ENCODE results near the gene TSNAXIP1. TPM values are rescaled to one million over a fixed set of nuclear protein-coding genes. Genes with fewer than 3 reads are reported as not detected.
A peak's percentile ranks its signal among the peaks of the same experiment; 100 is the strongest.

The TSNAXIP1 gene
- total and polyA plus RNA-seq, 4 donors, result 4.3 to 20.0 (median 13.3) TPM

DNA sequence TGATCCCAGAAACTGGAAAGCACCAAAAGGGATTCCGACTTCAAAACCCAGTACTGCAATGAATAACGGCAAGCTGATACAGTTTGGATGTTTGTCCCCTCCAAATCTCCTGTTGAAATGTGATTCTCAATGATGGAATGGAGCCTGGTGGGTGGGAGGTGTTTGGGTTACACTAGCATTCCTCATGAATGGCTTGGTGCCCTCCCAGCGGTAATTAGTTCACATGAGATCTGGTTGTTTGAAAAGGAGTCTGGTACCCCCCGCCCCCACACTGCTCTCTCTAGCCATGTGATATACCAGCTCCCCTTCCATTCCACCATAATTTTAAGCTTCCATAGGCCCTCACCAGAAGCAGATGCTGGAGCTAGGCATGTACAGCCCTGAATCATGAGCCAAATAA, 40.4 kb upstream of the TSNAXIP1 start:
- 90% methylated on average over 2 of the region's 4 CpGs for WGBS (ENCODE audit: insufficient coverage)
- DNase-seq (ENCODE audit: low read depth in 4 of 6, low spot score in 6 of 6), result no peak
- H3K4me1 ChIP-seq (ENCODE audit: control insufficient read depth, insufficient read depth, low read length), result no peaks in the 10 kb centered on the region
- H3K27me3 ChIP-seq (ENCODE audit: control insufficient read depth, insufficient read depth, low read length), result no peaks in the 10 kb centered on the region
- H3K4me3 ChIP-seq (ENCODE audit: low read depth, low read length), result no peak overlapping the region
- no peaks in the 10 kb centered on the region for H3K9me3 ChIP-seq (ENCODE audit: control insufficient read depth, insufficient read depth, low read length)
- peaks cover 17% of the 10 kb centered on the region for H3K36me3 ChIP-seq (ENCODE audit: control insufficient read depth, insufficient read depth, low read length)
- H3K27ac ChIP-seq (ENCODE audit: low read depth, low read length), result no peak overlapping the region

- H3K36me3 ChIP-seq (ENCODE audit: control insufficient read depth, insufficient read depth, low read length), result peaks cover 17% of the 10 kb centered on the region
- DNase-seq (ENCODE audit: low read depth in 4 of 6, low spot score in 6 of 6), result no peak
- no peak overlapping the region for H3K4me3 ChIP-seq (ENCODE audit: low read depth, low read length)
- H3K9me3 ChIP-seq (ENCODE audit: control insufficient read depth, insufficient read depth, low read length), result no peaks in the 10 kb centered on the region
- no peaks in the 10 kb centered on the region for H3K4me1 ChIP-seq (ENCODE audit: control insufficient read depth, insufficient read depth, low read length)
- H3K27me3 ChIP-seq (ENCODE audit: control insufficient read depth, insufficient read depth, low read length), result no peaks in the 10 kb centered on the region
- 97% methylated on average over 5 of the region's 7 CpGs for WGBS (ENCODE audit: insufficient coverage)
- H3K27ac ChIP-seq (ENCODE audit: low read depth, low read length), result no peak overlapping the region
Measured at GRCh38 chr16:67767953-67768352, 38.7 kb upstream of the TSNAXIP1 start.

DNA sequence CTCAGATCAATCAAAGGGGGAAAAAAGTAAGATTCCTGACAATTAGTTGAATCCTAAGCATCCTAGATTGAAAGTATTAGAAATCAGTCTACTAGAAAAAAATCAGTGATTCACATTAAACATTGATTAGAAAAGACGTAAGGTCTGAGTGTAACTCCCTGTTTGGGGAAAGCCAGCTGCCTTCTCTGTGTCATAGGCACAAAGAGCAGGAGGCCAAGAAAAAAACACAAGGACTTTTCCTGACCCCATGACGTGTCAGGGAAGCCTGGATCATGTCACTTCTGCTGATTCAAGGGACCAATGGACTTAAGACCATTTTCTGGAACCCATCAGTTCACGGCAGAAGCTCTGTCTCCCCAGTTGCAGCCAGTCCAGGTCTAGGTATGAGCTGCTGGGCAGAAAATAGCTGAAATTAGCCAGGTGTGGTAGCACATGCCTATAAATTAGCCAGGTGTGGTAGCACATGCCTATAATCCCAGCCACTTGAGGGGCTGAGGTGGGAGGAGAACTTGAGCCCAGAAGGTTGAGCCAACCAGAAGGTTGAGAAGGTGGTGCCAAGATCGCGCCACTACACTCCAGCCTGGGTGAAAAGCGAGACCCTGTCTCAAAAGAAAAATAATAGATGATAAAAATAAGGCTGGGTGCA, 36.2 kb upstream of the TSNAXIP1 start:
- no peaks in the 10 kb centered on the region for H3K9me3 ChIP-seq (ENCODE audit: control insufficient read depth, insufficient read depth, low read length)
- no peaks in the 10 kb centered on the region for H3K27me3 ChIP-seq (ENCODE audit: control insufficient read depth, insufficient read depth, low read length)
- no peak overlapping the region for H3K4me3 ChIP-seq (ENCODE audit: low read depth, low read length)
- peaks cover 13% of the 10 kb centered on the region for H3K36me3 ChIP-seq (ENCODE audit: control insufficient read depth, insufficient read depth, low read length)
- WGBS (ENCODE audit: insufficient coverage), result 92% methylated on average over 5 of the region's 6 CpGs
- no peak for DNase-seq (ENCODE audit: low read depth in 4 of 6, low spot score in 6 of 6)
- H3K27ac ChIP-seq (ENCODE audit: low read depth, low read length), result no peak overlapping the region
- peaks cover 4% of the 10 kb centered on the region for H3K4me1 ChIP-seq (ENCODE audit: control insufficient read depth, insufficient read depth, low read length)

- no peak overlapping the region for H3K4me3 ChIP-seq (ENCODE audit: low read depth, low read length)
- 53% methylated on average over 3 of the region's 4 CpGs for WGBS (ENCODE audit: insufficient coverage)
- no peak overlapping the region for H3K27ac ChIP-seq (ENCODE audit: low read depth, low read length)
- H3K9me3 ChIP-seq (ENCODE audit: control insufficient read depth, insufficient read depth, low read length), result no peaks in the 10 kb centered on the region
- DNase-seq (ENCODE audit: low read depth in 4 of 6, low spot score in 6 of 6), result no peak
- H3K27me3 ChIP-seq (ENCODE audit: control insufficient read depth, insufficient read depth, low read length), result no peaks in the 10 kb centered on the region
- H3K36me3 ChIP-seq (ENCODE audit: control insufficient read depth, insufficient read depth, low read length), result peaks cover 13% of the 10 kb centered on the region
- peaks cover 4% of the 10 kb centered on the region for H3K4me1 ChIP-seq (ENCODE audit: control insufficient read depth, insufficient read depth, low read length)
Measured at GRCh38 chr16:67773099-67773498, 33.6 kb upstream of the TSNAXIP1 start.

DNA sequence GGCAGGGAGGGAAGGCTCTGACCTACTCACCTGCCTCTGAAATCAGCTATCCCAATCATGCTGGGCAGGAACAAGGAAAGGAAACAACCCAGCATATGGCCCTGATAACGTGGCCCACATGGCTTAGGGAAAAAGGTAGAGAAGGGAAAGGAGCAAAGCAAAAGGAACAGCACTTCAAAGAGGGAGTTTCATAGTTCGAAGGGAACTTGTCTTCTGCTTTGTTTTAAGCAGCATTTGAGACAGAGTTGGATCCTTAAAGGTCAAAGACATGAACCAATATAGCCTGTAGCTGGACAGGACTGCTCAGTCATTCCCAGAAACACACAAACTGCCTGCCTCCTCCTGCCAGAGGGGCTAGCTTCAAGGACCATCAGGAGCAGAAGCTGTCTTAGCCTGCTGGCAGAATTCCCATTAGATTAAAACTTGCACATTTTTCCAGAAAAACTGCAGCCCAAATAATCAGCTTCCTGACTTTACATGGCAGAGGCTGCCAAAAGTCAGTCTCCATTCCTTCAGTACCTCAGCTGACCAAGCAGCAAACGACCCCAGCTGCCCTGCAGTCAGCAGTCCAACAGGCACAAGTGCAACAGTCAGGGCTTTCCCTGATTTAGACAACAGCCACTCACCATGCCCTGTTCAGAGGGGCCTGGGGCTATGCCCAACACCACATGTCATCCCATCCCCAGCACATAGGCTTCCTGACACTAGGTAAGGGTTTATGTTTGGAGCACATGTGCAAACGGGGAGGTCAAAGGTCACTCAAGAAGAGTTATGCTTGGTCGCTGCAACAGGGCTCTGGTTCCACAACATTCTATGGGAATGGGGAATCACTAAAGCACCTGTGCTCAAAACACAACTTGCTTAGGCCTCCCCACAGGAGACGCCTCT, 32.9 kb upstream of the TSNAXIP1 start:
- no peak overlapping the region for H3K27ac ChIP-seq (ENCODE audit: low read depth, low read length)
- peak in 1 of 6 donors; percentile 10 for DNase-seq (ENCODE audit: low read depth in 4 of 6, low spot score in 6 of 6)
- WGBS (ENCODE audit: insufficient coverage), result 65% methylated on average over 5 of the region's 6 CpGs

DNA sequence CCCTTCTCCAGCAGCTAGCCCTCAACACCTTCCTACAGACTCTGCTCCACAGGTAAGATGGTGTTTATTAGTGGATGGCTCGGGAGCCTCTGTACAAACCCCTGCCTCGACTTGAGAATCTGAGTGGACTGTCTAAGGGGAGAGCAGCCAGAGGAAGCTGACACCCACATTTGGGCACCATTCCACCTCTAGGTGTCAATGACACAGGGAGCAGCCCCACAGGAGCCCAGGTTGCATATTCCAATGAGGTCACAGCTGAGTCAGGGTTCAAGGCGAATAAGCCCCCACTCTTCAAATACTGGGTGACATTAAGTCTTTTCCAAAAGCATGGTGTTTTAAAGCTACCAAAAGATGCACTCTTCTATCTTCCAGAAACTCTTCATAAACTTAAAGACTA, 32.2 kb upstream of the TSNAXIP1 start:
- Histone ChIP-seq H3K36me3 (ENCODE audit: control insufficient read depth, insufficient read depth, low read length) (peaks cover 10% of the 10 kb centered on the region), H3K27me3 (ENCODE audit: control insufficient read depth, insufficient read depth, low read length) (no peaks in the 10 kb centered on the region), H3K27ac (ENCODE audit: low read depth, low read length) (no peak overlapping the region), H3K4me1 (ENCODE audit: control insufficient read depth, insufficient read depth, low read length) (peaks cover 4% of the 10 kb centered on the region), H3K9me3 (ENCODE audit: control insufficient read depth, insufficient read depth, low read length) (no peaks in the 10 kb centered on the region), H3K4me3 (ENCODE audit: low read depth, low read length) (no peak overlapping the region)
- WGBS (ENCODE audit: insufficient coverage), result 86% methylated on average over 1 of the region's 3 CpGs
- no peak for DNase-seq (ENCODE audit: low read depth in 4 of 6, low spot score in 6 of 6)

More for the DNA sequence above, 32.9 kb upstream of the TSNAXIP1 start:
- Histone ChIP-seq H3K4me3 (ENCODE audit: low read depth, low read length) (no peak overlapping the region), H3K27me3 (ENCODE audit: control insufficient read depth, insufficient read depth, low read length) (no peaks in the 10 kb centered on the region), H3K36me3 (ENCODE audit: control insufficient read depth, insufficient read depth, low read length) (peaks cover 13% of the 10 kb centered on the region), H3K4me1 (ENCODE audit: control insufficient read depth, insufficient read depth, low read length) (peaks cover 4% of the 10 kb centered on the region), H3K9me3 (ENCODE audit: control insufficient read depth, insufficient read depth, low read length) (no peaks in the 10 kb centered on the region)

DNA sequence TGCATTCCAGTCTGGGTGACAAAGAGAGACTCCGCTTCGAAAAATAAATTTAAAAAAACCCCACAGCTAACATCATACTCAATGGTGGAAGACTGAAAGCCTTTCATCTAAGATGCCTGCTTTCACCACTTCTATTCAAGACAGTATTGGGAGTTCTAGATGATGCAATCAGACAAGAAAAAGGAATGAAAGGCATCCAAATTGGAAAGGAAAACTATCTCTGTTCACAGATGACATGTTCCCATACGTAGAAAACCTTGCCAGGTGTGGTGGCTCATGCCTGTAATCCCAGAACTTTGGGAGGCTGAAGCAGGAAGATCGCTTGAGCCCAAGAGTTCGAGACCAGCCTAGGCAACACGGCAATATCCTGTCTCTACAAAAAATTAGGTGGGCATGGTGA, 31.4 kb upstream of the TSNAXIP1 start:
- no peak for DNase-seq (ENCODE audit: low read depth in 4 of 6, low spot score in 6 of 6)
- WGBS (ENCODE audit: insufficient coverage), result 100% methylated on average over 4 of the region's 6 CpGs

GRCh38 chr16:67779256-67780014, 27.3 kb upstream of the TSNAXIP1 start:
- H3K4me3 ChIP-seq (ENCODE audit: low read depth, low read length), result no peak overlapping the region
- DNase-seq (ENCODE audit: low read depth in 4 of 6, low spot score in 6 of 6), result no peak
- WGBS (ENCODE audit: insufficient coverage), result 100% methylated on average over 2 of the region's 5 CpGs
- no peaks in the 10 kb centered on the region for H3K27me3 ChIP-seq (ENCODE audit: control insufficient read depth, insufficient read depth, low read length)
- peaks cover 3% of the 10 kb centered on the region for H3K36me3 ChIP-seq (ENCODE audit: control insufficient read depth, insufficient read depth, low read length)
- H3K4me1 ChIP-seq (ENCODE audit: control insufficient read depth, insufficient read depth, low read length), result peaks cover 3% of the 10 kb centered on the region
- H3K27ac ChIP-seq (ENCODE audit: low read depth, low read length), result no peak overlapping the region
- no peaks in the 10 kb centered on the region for H3K9me3 ChIP-seq (ENCODE audit: control insufficient read depth, insufficient read depth, low read length)

More for the DNA sequence above, 31.4 kb upstream of the TSNAXIP1 start:
- no peaks in the 10 kb centered on the region for H3K9me3 ChIP-seq (ENCODE audit: control insufficient read depth, insufficient read depth, low read length)
- peaks cover 4% of the 10 kb centered on the region for H3K4me1 ChIP-seq (ENCODE audit: control insufficient read depth, insufficient read depth, low read length)
- H3K36me3 ChIP-seq (ENCODE audit: control insufficient read depth, insufficient read depth, low read length), result peaks cover 7% of the 10 kb centered on the region
- H3K27me3 ChIP-seq (ENCODE audit: control insufficient read depth, insufficient read depth, low read length), result no peaks in the 10 kb centered on the region
- H3K27ac ChIP-seq (ENCODE audit: low read depth, low read length), result no peak overlapping the region
- no peak overlapping the region for H3K4me3 ChIP-seq (ENCODE audit: low read depth, low read length)

DNA sequence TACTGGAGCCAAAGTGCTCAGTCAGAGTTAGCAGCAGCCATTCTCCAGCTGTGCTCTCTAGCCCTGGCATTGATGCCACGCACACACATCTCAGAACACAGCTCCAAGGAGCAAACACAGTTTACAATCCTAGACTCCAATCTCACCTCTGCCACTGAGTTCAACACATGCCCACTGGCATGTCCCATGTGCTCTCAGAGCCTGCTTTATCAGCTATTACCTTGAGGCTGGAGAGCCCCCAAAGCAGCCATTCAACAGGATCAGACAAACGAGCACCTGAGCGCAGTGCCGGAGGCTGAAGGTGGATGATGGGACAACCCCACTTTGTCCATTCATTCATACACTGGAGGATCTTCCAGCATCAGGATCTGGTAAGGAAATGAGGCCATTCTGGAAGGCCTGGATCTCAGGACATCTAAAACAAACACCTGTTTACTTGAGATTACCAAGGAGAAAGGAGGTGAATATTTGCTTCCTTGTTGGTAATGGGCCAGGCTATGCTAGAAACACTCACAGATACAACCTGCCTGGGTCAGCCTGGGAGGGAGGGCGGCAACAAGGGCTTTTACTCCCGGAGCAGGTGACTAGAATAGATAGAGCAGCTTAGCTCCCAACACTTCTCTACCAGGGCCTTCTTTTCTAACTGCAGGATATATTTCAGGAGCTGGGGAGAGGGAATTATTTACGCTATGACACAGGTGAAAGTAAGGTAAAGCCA, 25.7 kb upstream of the TSNAXIP1 start:
- 92% methylated on average over 1 of the region's 7 CpGs for WGBS (ENCODE audit: insufficient coverage)
- no peak overlapping the region for H3K4me3 ChIP-seq (ENCODE audit: low read depth, low read length)
- no peaks in the 10 kb centered on the region for H3K9me3 ChIP-seq (ENCODE audit: control insufficient read depth, insufficient read depth, low read length)
- no peaks in the 10 kb centered on the region for H3K27me3 ChIP-seq (ENCODE audit: control insufficient read depth, insufficient read depth, low read length)
- peaks cover 7% of the 10 kb centered on the region for H3K36me3 ChIP-seq (ENCODE audit: control insufficient read depth, insufficient read depth, low read length)
- DNase-seq (ENCODE audit: low read depth in 4 of 6, low spot score in 6 of 6), result no peak
- H3K4me1 ChIP-seq (ENCODE audit: control insufficient read depth, insufficient read depth, low read length), result peaks cover 3% of the 10 kb centered on the region
- no peak overlapping the region for H3K27ac ChIP-seq (ENCODE audit: low read depth, low read length)
